Measurements from ENCODE around the gene FNBP1. TPM values are rescaled to one million over a fixed set of nuclear protein-coding genes. Genes with fewer than 3 reads are reported as not detected.

The FNBP1 gene
- total and polyA plus RNA-seq, 7 donors = 12.5 to 172 (median 92.8) TPM

- intact Hi-C loops (cut with DNase I) = loop anchor here (5.0 kb wide), 1 partner anchor 118 kb away; the partner anchor contains the start of gene NCS1
- TF ChIP-seq EP300 (IDR thresholded peaks at IDR 0.05) (no peak), POLR2A (IDR thresholded peaks at IDR 0.05) (no peak), POLR2AphosphoS5 (IDR thresholded peaks at IDR 0.05) (no peak), CTCF (IDR thresholded peaks at IDR 0.05) (no peak)
- 1 to 5% methylated on average over 14 of the region's 14 CpGs for WGBS, 2 donors
- Histone ChIP-seq H3K4me1 (peaks cover 0 to 45% (median 37%) of the 10 kb centered on the region in 4 donors), H3K36me3 (peaks cover 0 to 11% (median 0%) of the 10 kb centered on the region in 4 donors), H3K4me3 (peak overlapping the region; percentile 90 to 97 (median 92)), H3K9me3 (no peaks in the 10 kb centered on the region), H3K27ac (peak overlapping the region; percentile 86 to 92 (median 88)), H3K27me3 (no peaks in the 10 kb centered on the region)
- DNase-seq = no peak
These were observed 11.4 kb upstream of the FNBP1 start for GRCh38 chr9:130054325-130054786.

- Histone ChIP-seq H3K27ac (peak within 1 kb of the TSS; percentile 86 to 92 (median 88)), H3K27me3 (no peaks in the 10 kb centered on the region), H3K36me3 (peaks cover 0 to 5% (median 0%) of the 10 kb centered on the region in 4 donors), H3K9me3 (no peaks in the 10 kb centered on the region), H3K4me1 (peaks cover 0 to 40% (median 35%) of the 10 kb centered on the region in 4 donors), H3K4me3 (peak within 1 kb of the TSS; percentile 90 to 97 (median 92))
- DNase-seq = peak; percentile 88
- TF ChIP-seq EP300 (IDR thresholded peaks at IDR 0.05) (peak in 1 of 4 donors; percentile 7), POLR2A (IDR thresholded peaks at IDR 0.05) (peak; percentile 74 to 83), CTCF (IDR thresholded peaks at IDR 0.05) (no peak), POLR2AphosphoS5 (IDR thresholded peaks at IDR 0.05) (peak; percentile 74 to 95 (median 87))
- 1% methylated on average over 64 of the region's 64 CpGs for WGBS, 2 donors
- intact Hi-C loops (cut with DNase I) = loop anchor here (5.0 kb wide), 1 partner anchor 119 kb away; the partner anchor contains the start of gene NCS1
These were observed 10.7 kb upstream of the FNBP1 start, which contains the start of gene GPR107 for GRCh38 chr9:130053504-130054324. Gene GPR107 (plus strand): TSS chr9:130053906. CDS start chr9:130053933, 27 bp downstream.

- intact Hi-C loops (cut with DNase I) = loop anchor here (5.0 kb wide), 1 partner anchor 119 kb away; the partner anchor contains the start of gene NCS1
- H3K36me3 ChIP-seq = no peaks in the 10 kb centered on the region
- no peak for DNase-seq
- no peaks in the 10 kb centered on the region for H3K27me3 ChIP-seq
- no peak for TF ChIP-seq EP300 (IDR thresholded peaks at IDR 0.05)
- no peak for TF ChIP-seq POLR2AphosphoS5 (IDR thresholded peaks at IDR 0.05)
- no peak for TF ChIP-seq POLR2A (IDR thresholded peaks at IDR 0.05)
- peaks cover 0 to 39% (median 32%) of the 10 kb centered on the region in 4 donors for H3K4me1 ChIP-seq
- 12 to 14% methylated on average over 9 of the region's 9 CpGs for WGBS, 2 donors
- H3K4me3 ChIP-seq = peak overlapping the region; percentile 90 to 97 (median 92)
- no peaks in the 10 kb centered on the region for H3K9me3 ChIP-seq
- H3K27ac ChIP-seq = peak overlapping the region; percentile 86 to 92 (median 88)
These were observed 10.1 kb upstream of the FNBP1 start for GRCh38 chr9:130053109-130053503.

GRCh38 chr9:130051855-130052254, 8.9 kb upstream of the FNBP1 start:
- TF ChIP-seq CTCF (IDR thresholded peaks at IDR 0.05) = no peak
- no peak for TF ChIP-seq EP300 (IDR thresholded peaks at IDR 0.05)
- TF ChIP-seq POLR2A (IDR thresholded peaks at IDR 0.05) = no peak
- TF ChIP-seq POLR2AphosphoS5 (IDR thresholded peaks at IDR 0.05) = no peak
- H3K27ac ChIP-seq = peak overlapping the region in 1 of 4 donors; percentile 0
- H3K4me1 ChIP-seq = peaks cover 0 to 39% (median 32%) of the 10 kb centered on the region in 4 donors
- H3K9me3 ChIP-seq = no peaks in the 10 kb centered on the region
- H3K4me3 ChIP-seq = no peak overlapping the region
- intact Hi-C loops (cut with DNase I) = loop anchor here (5.0 kb wide), 1 partner anchor 120 kb away; the partner anchor contains the start of gene NCS1
- no peak for DNase-seq
- H3K27me3 ChIP-seq = no peaks in the 10 kb centered on the region
- H3K36me3 ChIP-seq = no peaks in the 10 kb centered on the region

- 95 to 97% methylated on average over 3 of the region's 3 CpGs for WGBS, 2 donors
- TF ChIP-seq POLR2A (IDR thresholded peaks at IDR 0.05) = no peak
- no peak for TF ChIP-seq EP300 (IDR thresholded peaks at IDR 0.05)
- TF ChIP-seq CTCF (IDR thresholded peaks at IDR 0.05) = no peak
- no peak for TF ChIP-seq POLR2AphosphoS5 (IDR thresholded peaks at IDR 0.05)
- Histone ChIP-seq H3K27ac (no peak overlapping the region), H3K4me1 (peaks cover 0 to 41% (median 37%) of the 10 kb centered on the region in 4 donors), H3K9me3 (no peaks in the 10 kb centered on the region), H3K4me3 (no peak overlapping the region), H3K27me3 (no peaks in the 10 kb centered on the region), H3K36me3 (no peaks in the 10 kb centered on the region)
- no peak for DNase-seq
- intact Hi-C loops (cut with DNase I) = loop anchor here (5.0 kb wide), 1 partner anchor 122 kb away; the partner anchor contains the start of gene NCS1
These were observed 7.5 kb upstream of the FNBP1 start for GRCh38 chr9:130050462-130050861.

All from sigmoid colon (tissue), 7 donors.